Liver (tissue), 3 donors: ENCODE results near the gene CNDP2.

Source experiments
- EGR1 ChIP-seq, 2 donors: IDR thresholded peaks; 2 replicates each; pipeline ENCODE4 v1.6.1; 2016 to 2018; ENCODE audit warnings: antibody characterized with exemption in 2 of 2, low read depth in 2 of 2
- FOXA1 ChIP-seq: IDR thresholded peaks from 2 replicates; pipeline ENCODE4 v1.6.1; 2016; ENCODE audit warnings: antibody characterized with exemption
- RAD21 ChIP-seq, 2 donors: IDR thresholded peaks; 2 replicates each; pipeline ENCODE4 v1.6.1; 2016; ENCODE audit warnings: antibody characterized with exemption in 2 of 2, mild to moderate bottlenecking in 2 of 2
- YY1 ChIP-seq: IDR thresholded peaks from 2 replicates; pipeline ENCODE4 v1.6.1; 2016; ENCODE audit warnings: antibody characterized with exemption, mild to moderate bottlenecking
- TF ChIP-seq, protein P1 (sequence below): fragments of 150-350 bp; IDR thresholded peaks from 2 replicates; pipeline ENCODE4 v1.5.1; 2017; ENCODE audit warnings: improper control_type of control experiment, low read depth, low read length; ENCODE audit not compliant: missing input control
- TF ChIP-seq, protein P2 (sequence below): IDR thresholded peaks from 2 replicates; pipeline ENCODE4 v1.6.1; 2016; ENCODE audit warnings: antibody characterized with exemption
- TF ChIP-seq, protein P3 (sequence below): IDR thresholded peaks from 2 replicates; pipeline ENCODE4 v1.6.1; 2016; ENCODE audit warnings: antibody characterized with exemption, mild to moderate bottlenecking
- donor health status: healthy.
- donor health status: healthy.

DNA sequence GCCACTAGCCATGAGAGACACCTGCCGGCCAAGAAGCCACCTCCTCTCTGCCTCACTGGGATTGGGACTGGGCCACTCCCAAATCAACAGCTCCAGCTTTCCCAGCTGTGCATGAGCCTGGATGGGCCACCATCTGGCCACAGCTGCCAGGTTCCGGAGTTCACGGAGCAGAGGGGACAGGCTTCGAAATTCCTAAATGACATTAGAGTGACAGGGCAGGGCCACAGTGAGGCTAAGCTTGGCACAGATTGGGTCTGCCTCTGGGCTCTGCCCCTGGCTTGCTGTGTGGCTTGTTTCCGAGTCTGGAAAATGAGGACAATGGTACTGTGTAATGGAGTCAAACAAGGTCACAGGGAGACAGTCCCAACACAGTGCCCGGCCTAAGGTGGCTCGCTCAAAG, 45.5 kb upstream of the CNDP2 start:
- TF ChIP-seq RAD21 (IDR thresholded peaks at IDR 0.05) (no peak), YY1 (no peak), FOXA1 (no peak), EGR1 (IDR thresholded peaks at IDR 0.05; ENCODE audit: low read depth in 2 of 2) (no peak)
- TF ChIP-seq, protein P1, sequence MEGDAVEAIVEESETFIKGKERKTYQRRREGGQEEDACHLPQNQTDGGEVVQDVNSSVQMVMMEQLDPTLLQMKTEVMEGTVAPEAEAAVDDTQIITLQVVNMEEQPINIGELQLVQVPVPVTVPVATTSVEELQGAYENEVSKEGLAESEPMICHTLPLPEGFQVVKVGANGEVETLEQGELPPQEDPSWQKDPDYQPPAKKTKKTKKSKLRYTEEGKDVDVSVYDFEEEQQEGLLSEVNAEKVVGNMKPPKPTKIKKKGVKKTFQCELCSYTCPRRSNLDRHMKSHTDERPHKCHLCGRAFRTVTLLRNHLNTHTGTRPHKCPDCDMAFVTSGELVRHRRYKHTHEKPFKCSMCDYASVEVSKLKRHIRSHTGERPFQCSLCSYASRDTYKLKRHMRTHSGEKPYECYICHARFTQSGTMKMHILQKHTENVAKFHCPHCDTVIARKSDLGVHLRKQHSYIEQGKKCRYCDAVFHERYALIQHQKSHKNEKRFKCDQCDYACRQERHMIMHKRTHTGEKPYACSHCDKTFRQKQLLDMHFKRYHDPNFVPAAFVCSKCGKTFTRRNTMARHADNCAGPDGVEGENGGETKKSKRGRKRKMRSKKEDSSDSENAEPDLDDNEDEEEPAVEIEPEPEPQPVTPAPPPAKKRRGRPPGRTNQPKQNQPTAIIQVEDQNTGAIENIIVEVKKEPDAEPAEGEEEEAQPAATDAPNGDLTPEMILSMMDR, result no peak
- TF ChIP-seq, protein P2, sequence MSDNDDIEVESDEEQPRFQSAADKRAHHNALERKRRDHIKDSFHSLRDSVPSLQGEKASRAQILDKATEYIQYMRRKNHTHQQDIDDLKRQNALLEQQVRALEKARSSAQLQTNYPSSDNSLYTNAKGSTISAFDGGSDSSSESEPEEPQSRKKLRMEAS, result no peak
- TF ChIP-seq, protein P3, sequence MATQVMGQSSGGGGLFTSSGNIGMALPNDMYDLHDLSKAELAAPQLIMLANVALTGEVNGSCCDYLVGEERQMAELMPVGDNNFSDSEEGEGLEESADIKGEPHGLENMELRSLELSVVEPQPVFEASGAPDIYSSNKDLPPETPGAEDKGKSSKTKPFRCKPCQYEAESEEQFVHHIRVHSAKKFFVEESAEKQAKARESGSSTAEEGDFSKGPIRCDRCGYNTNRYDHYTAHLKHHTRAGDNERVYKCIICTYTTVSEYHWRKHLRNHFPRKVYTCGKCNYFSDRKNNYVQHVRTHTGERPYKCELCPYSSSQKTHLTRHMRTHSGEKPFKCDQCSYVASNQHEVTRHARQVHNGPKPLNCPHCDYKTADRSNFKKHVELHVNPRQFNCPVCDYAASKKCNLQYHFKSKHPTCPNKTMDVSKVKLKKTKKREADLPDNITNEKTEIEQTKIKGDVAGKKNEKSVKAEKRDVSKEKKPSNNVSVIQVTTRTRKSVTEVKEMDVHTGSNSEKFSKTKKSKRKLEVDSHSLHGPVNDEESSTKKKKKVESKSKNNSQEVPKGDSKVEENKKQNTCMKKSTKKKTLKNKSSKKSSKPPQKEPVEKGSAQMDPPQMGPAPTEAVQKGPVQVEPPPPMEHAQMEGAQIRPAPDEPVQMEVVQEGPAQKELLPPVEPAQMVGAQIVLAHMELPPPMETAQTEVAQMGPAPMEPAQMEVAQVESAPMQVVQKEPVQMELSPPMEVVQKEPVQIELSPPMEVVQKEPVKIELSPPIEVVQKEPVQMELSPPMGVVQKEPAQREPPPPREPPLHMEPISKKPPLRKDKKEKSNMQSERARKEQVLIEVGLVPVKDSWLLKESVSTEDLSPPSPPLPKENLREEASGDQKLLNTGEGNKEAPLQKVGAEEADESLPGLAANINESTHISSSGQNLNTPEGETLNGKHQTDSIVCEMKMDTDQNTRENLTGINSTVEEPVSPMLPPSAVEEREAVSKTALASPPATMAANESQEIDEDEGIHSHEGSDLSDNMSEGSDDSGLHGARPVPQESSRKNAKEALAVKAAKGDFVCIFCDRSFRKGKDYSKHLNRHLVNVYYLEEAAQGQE, result no peak
